K562 (cell line): ENCODE data around the gene GGA2. TPM values are rescaled to one million over a fixed set of nuclear protein-coding genes. Genes with fewer than 3 reads are reported as not detected.

ENCODE experiments used
- ADNP ChIP-seq: fragments of 200-800 bp; sonication (Bioruptor generic); IDR thresholded peaks from 2 replicates; pipeline ENCODE4 v1.6.1; 2016; ENCODE audit warnings: missing genetic modification characterization, missing compliant biosample characterization
- ARID1B ChIP-seq: fragments of 450-650 bp; IDR thresholded peaks from 2 replicates; pipeline ENCODE4 v1.6.1; 2016; ENCODE audit warnings: antibody characterized with exemption, mild to moderate bottlenecking, inconsistent platforms
- CBX1 ChIP-seq: sonication (generic); IDR thresholded peaks from 2 replicates; pipeline ENCODE4 v1.6.1; 2016; ENCODE audit warnings: antibody characterized with exemption, low read depth, mild to moderate bottlenecking
- ESRRA ChIP-seq: fragments of 450-650 bp; IDR thresholded peaks from 2 replicates; pipeline ENCODE4 v1.6.1; 2014; ENCODE audit warnings: low read depth, mild to moderate bottlenecking, moderate library complexity, borderline replicate concordance
- HDAC3 ChIP-seq: fragments of 450-650 bp; IDR thresholded peaks from 2 replicates; pipeline ENCODE4 v1.6.1; 2018; ENCODE audit warnings: borderline replicate concordance, mild to moderate bottlenecking, moderate library complexity; ENCODE audit not compliant: partially characterized antibody
- HMG20B ChIP-seq: fragments of 250-450 bp; sonication (Bioruptor Pico); IDR thresholded peaks from 2 replicates; pipeline ENCODE4 v1.5.0; 2021; ENCODE audit warnings: mild to moderate bottlenecking
- KDM4B ChIP-seq, 2 experiments: fragments of 450-650 bp in 1 of 2; sonication (generic) in 1 of 2; IDR thresholded peaks; 2 replicates each; pipeline ENCODE4 v1.6.1; 2016 to 2017; ENCODE audit warnings: borderline replicate concordance in 2 of 2, antibody characterized with exemption in 1 of 2, low read depth in 1 of 2, mild to moderate bottlenecking in 1 of 2
- KHSRP ChIP-seq: fragments of 450-650 bp; IDR thresholded peaks from 2 replicates; pipeline ENCODE4 v1.6.1; 2017
- KLF10 ChIP-seq: fragments of 250-450 bp; sonication (Bioruptor Pico); IDR thresholded peaks from 2 replicates; pipeline ENCODE4 v1.6.1; 2021; ENCODE audit warnings: matching md5 sums
- LCOR ChIP-seq: sonication (generic); formaldehyde crosslinking; IDR thresholded peaks from 2 replicates; pipeline ENCODE4 v1.8.0; 2022; ENCODE audit warnings: mild to moderate bottlenecking, missing genetic modification reagents
- NFXL1 ChIP-seq: fragments of 450-650 bp; formaldehyde crosslinking; IDR thresholded peaks from 2 replicates; pipeline ENCODE4 v1.4.0; 2021; ENCODE audit warnings: mild to moderate bottlenecking
- PHF21A ChIP-seq: fragments of 450-650 bp; IDR thresholded peaks from 2 replicates; pipeline ENCODE4 v1.6.1; 2017; ENCODE audit warnings: low read depth, borderline replicate concordance
- RBM15 ChIP-seq: fragments of 200-400 bp; formaldehyde crosslinking; IDR thresholded peaks from 2 replicates; pipeline ENCODE4 v1.6.1; 2018; ENCODE audit warnings: mild to moderate bottlenecking, low read length, moderate library complexity; ENCODE audit not compliant: insufficient read depth
- SAFB2 ChIP-seq: fragments of 200-400 bp; formaldehyde crosslinking; IDR thresholded peaks from 2 replicates; pipeline ENCODE4 v1.6.1; 2018; ENCODE audit warnings: borderline replicate concordance, low read length, low read depth, moderate library complexity; ENCODE audit not compliant: severe bottlenecking
- TCF7 ChIP-seq: sonication (generic); IDR thresholded peaks from 2 replicates; pipeline ENCODE4 v1.6.1; 2016; ENCODE audit warnings: antibody characterized with exemption, borderline replicate concordance
- TCF7L2 ChIP-seq: fragments of 150-350 bp; IDR thresholded peaks from 2 replicates; pipeline ENCODE4 v1.6.1; 2016; ENCODE audit warnings: low read depth, mild to moderate bottlenecking, low read length, moderate library complexity
- TRIM25 ChIP-seq: fragments of 450-650 bp; IDR thresholded peaks from 2 replicates; pipeline ENCODE4 v1.7.0; 2016; ENCODE audit warnings: borderline replicate concordance
- XRCC5 ChIP-seq: fragments of 200-400 bp; formaldehyde crosslinking; IDR thresholded peaks from 2 replicates; pipeline ENCODE4 v1.6.1; 2017; ENCODE audit warnings: low read depth, mild to moderate bottlenecking, low read length
- ZBTB12 ChIP-seq: fragments of 250-450 bp; sonication (Bioruptor Pico); IDR thresholded peaks from 2 replicates; pipeline ENCODE4 v1.4.0; 2020
- ZFP30 ChIP-seq: fragments of 250-450 bp; sonication (Bioruptor Pico); IDR thresholded peaks from 2 replicates; pipeline ENCODE4 v1.8.0; 2022; ENCODE audit warnings: moderate library complexity, mild to moderate bottlenecking, inconsistent platforms, borderline replicate concordance
- ZNF146 ChIP-seq: IDR thresholded peaks from one replicate; pipeline ENCODE4 v1.6.1; 2018; ENCODE audit warnings: missing compliant biosample characterization; ENCODE audit not compliant: unreplicated experiment
- ZNF232 ChIP-seq: sonication (generic); formaldehyde crosslinking; IDR thresholded peaks from 2 replicates; pipeline ENCODE4 v1.8.0; 2022; ENCODE audit warnings: mild to moderate bottlenecking, missing genetic modification reagents
- ZNF41 ChIP-seq: fragments of 250-450 bp; sonication (Bioruptor Pico); conservative IDR thresholded peaks from 2 replicates; pipeline ENCODE4 v1.4.0; 2020; ENCODE audit warnings: mild to moderate bottlenecking
- ZSCAN32 ChIP-seq: fragments of 450-650 bp; formaldehyde crosslinking; IDR thresholded peaks from 2 replicates; pipeline ENCODE4 v1.4.0; 2020; ENCODE audit warnings: mild to moderate bottlenecking, moderate library complexity
- polyA plus RNA-seq, 8 experiments: library from polyadenylated mRNA; depleted of rRNA in 4 of 8; stranded (reverse) in 5 of 8; unstranded in 3 of 8; fragments of >200 nt; fragmentation: Nextera tagmentation in 2 of 8; fragmentation: Illumina TruSeq in 1 of 8; extraction: Ambion mirVana in 2 of 8; extraction: Trizol in 1 of 8; gene quantifications; 2 replicates each; pipeline versions ENCODE4 v1.2.1 to v1.2.3, GENCODE V29; 2011 to 2014; ENCODE audit warnings: inconsistent platforms in 1 of 8, missing spikeins in 1 of 8
- total RNA-seq, 7 experiments: library from RNA; depleted of rRNA in 6 of 7; stranded (reverse); fragments of >200 nt in 6 of 7; fragmentation: Illumina TruSeq in 2 of 7; extraction: Trizol in 2 of 7; gene quantifications; 2 replicates each; pipeline versions ENCODE4 v1.2.1 to v1.2.3, GENCODE V29; 2011 to 2021; ENCODE audit warnings: low replicate concordance in 1 of 7
- TF ChIP-seq, protein P1 (sequence below): fragments of 250-450 bp; sonication (Bioruptor Pico); IDR thresholded peaks from 2 replicates; pipeline ENCODE4 v1.4.0; 2020; ENCODE audit warnings: borderline replicate concordance

Gene GGA2
- total and polyA plus RNA-seq, 9 of the 15 experiments (the other 6 are each of a cell fraction or from before 2014, with no cell fraction given) = 11.9 to 133 (median 66.3) TPM

- TF ChIP-seq XRCC5 (peak; percentile 97), TCF7 (0 out of 2 replicates have a peak, but pooled peaks have one; percentile 23), NFXL1 (CRISPR knock-in tag) (no peak), KDM4B (IDR thresholded peaks at IDR 0.05; ENCODE audit: borderline replicate concordance in 2 of 2, low read depth in 1 of 2) (no peak; a peak in 1 of 4 replicates), PHF21A (no peak), ZNF41 (no peak), SAFB2 (no peak), ZFP30 (no peak), ZNF146 (no peak), TRIM25 (no peak; the same call in 1 of the 2 replicates), ARID1B (peak; percentile 57), ZBTB12 (CRISPR knock-in tag) (peak; percentile 85), RBM15 (no peak), ESRRA (peak; percentile 72; the same call in 1 of the 2 replicates), HDAC3 (no peak), KHSRP (0 out of 2 replicates have a peak, but pooled peaks have one; percentile 13), LCOR (CRISPR knock-in tag) (peak; percentile 90), ZNF232 (CRISPR knock-in tag) (no peak), HMG20B (CRISPR knock-in tag) (no peak), TCF7L2 (no peak), CBX1 (peak; percentile 97; the same call in 1 of the 2 replicates), ZSCAN32 (CRISPR knock-in tag) (no peak), ADNP (tag) (peak; percentile 99), KLF10 (CRISPR knock-in tag) (no peak)
- TF ChIP-seq, protein P1, sequence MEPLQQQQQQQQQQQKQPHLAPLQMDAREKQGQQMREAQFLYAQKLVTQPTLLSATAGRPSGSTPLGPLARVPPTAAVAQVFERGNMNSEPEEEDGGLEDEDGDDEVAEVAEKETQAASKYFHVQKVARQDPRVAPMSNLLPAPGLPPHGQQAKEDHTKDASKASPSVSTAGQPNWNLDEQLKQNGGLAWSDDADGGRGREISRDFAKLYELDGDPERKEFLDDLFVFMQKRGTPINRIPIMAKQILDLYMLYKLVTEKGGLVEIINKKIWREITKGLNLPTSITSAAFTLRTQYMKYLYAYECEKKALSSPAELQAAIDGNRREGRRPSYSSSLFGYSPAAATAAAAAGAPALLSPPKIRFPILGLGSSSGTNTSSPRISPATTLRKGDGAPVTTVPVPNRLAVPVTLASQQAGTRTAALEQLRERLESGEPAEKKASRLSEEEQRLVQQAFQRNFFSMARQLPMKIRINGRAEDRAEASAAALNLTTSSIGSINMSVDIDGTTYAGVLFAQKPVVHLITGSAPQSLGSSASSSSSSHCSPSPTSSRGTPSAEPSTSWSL (CRISPR knock-in tag) = peak; percentile 61; the same call in 1 of the 2 replicates
These were observed 46.8 kb upstream of the GGA2 start, which contains the start of the genes EARS2 and UBFD1 (continued) for GRCh38 chr16:23556881-23557778.
